GM12892 (cell line): ENCODE data around the gene FRMD5.
"Not testable (repeated sequence)": the region's sequence is repeated elsewhere in the genome, so short reads cannot be mapped to it uniquely, and the experiment has no call there.

Source experiments
- POLR2A ChIP-seq: IDR thresholded peaks from 2 replicates; pipeline ENCODE4 v1.6.1; 2011; ENCODE audit warnings: low read depth, low read length, control low read depth
- POLR2AphosphoS5 ChIP-seq: IDR thresholded peaks from 2 replicates; pipeline ENCODE4 v1.6.1; 2011; ENCODE audit warnings: low read depth, low read length, control low read depth

DNA sequence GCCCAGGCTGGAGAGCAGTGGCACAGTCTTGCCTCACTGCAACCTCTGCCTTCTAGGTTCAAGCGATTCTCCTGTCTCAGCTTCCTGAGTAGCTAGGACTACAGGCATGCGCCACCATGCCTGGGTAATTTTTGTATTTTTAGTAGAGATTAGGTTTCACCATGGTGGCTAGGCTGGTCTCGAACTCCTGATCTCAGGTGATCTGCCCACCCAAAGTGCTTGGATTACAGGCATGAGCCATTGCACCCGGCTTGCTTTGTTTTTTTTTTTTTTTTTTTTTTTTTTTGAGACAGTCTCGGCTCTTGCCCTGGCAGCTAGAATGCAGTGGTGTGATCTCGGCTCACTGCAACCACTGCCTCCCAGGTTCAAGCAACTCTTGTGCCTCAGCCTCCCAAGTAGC is 362.6 kb downstream of the FRMD5 start:
- TF ChIP-seq POLR2AphosphoS5, POLR2A: not testable (repeated sequence)
